ENCODE measurements around the gene BTBD8.
A peak's percentile ranks its signal among the peaks of the same experiment; 100 is the strongest.
"Not testable (repeated sequence)": the region's sequence is repeated elsewhere in the genome, so short reads cannot be mapped to it uniquely, and the experiment has no call there.

Gene BTBD8

GRCh38 chr1:92080128-92080985 lies at the start of gene BTBD8:
BTBD8 (plus strand) TSS chr1:92080345; CDS start chr1:92080572, 227 bp downstream.
- peak; percentile 83 for DNase-seq

GRCh38 chr1:92030656-92031107 lies 49.5 kb upstream of the BTBD8 start:
- DNase-seq: no peak

GRCh38 chr1:92031281-92032110 lies 48.6 kb upstream of the BTBD8 start:
- DNase-seq: no peak

GRCh38 chr1:92037400-92037799 lies 42.7 kb upstream of the BTBD8 start:
- DNase-seq: no peak

- DNase-seq: no peak
These were observed 41.3 kb upstream of the BTBD8 start for GRCh38 chr1:92038695-92039346.

GRCh38 chr1:92040971-92041370 lies 39.2 kb upstream of the BTBD8 start:
- DNase-seq: no peak

GRCh38 chr1:92043621-92044020 lies 36.5 kb upstream of the BTBD8 start:
- DNase-seq: no peak

- no peak for DNase-seq
These were observed 34.2 kb upstream of the BTBD8 start for GRCh38 chr1:92045766-92046495.

- DNase-seq: no peak
These were observed 28.2 kb upstream of the BTBD8 start for GRCh38 chr1:92051948-92052347.

GRCh38 chr1:92065042-92065441 lies 15.1 kb upstream of the BTBD8 start:
- no peak for DNase-seq

GRCh38 chr1:92066321-92066720 lies 13.8 kb upstream of the BTBD8 start:
- DNase-seq: no peak

GRCh38 chr1:92070892-92071291 lies 9.3 kb upstream of the BTBD8 start:
- no peak for DNase-seq

- not testable (repeated sequence) for DNase-seq
These were observed 5.7 kb upstream of the BTBD8 start for GRCh38 chr1:92074446-92074845.

- DNase-seq: no peak
These were observed 4.8 kb upstream of the BTBD8 start, which contains the start of gene SETSIP for GRCh38 chr1:92075311-92075710. SETSIP (minus strand) TSS chr1:92075411; CDS start chr1:92075411, 0 bp downstream.

GRCh38 chr1:92076363-92076762 lies 3.8 kb upstream of the BTBD8 start:
- no peak for DNase-seq

GRCh38 chr1:92078077-92078476 lies 2.1 kb upstream of the BTBD8 start:
- DNase-seq: not testable (repeated sequence)

GRCh38 chr1:92079441-92079840 lies 704 bp upstream of the BTBD8 start:
- DNase-seq: no peak

- no peak for DNase-seq
These were observed 886 bp downstream of the BTBD8 start for GRCh38 chr1:92081031-92081430.

- DNase-seq: no peak
These were observed 4.5 kb downstream of the BTBD8 start for GRCh38 chr1:92084651-92085050.

- no peak for DNase-seq
These were observed 5.6 kb downstream of the BTBD8 start for GRCh38 chr1:92085727-92086126.

GRCh38 chr1:92087542-92087941 lies 7.4 kb downstream of the BTBD8 start:
- no peak for DNase-seq

GRCh38 chr1:92091625-92092024 lies 11.5 kb downstream of the BTBD8 start:
- no peak for DNase-seq

All from activated effector memory CD4-positive, alpha-beta T cell treated with Interleukin-2 at 50 U/mL for 16 hours (primary cell).